Activated CD4-positive, alpha-beta T cell treated with anti-CD3 and anti-CD28 coated beads, Interleukin-2, amount 50 U/mL, for 48 hours (primary cell): ENCODE results near the gene C16orf82.

ENCODE experiments used
- DNase-seq, 2 experiments: peaks; one replicate each; pipeline ENCODE4 v3.0.0-alpha.2; 2020

The C16orf82 gene

DNA sequence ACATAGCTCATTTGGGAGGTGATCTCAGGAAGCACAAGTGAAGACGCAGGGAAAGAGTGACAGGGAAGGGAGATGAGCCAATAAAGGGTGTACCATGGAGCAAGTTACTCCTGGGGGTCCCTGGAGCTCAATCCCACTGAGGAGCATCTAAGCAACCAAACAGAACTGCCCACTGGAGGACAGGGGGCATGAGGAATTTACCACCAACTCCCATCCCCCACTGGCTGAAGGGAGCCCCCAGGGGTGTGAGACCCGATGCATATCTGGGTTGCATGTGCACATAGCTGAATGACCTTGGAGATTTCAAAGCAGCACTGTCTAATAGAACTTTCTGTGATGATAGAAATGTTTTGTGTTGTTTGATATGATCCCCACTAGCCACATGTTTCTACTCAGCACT, 29.6 kb downstream of the C16orf82 start:
- no peak for DNase-seq

DNA sequence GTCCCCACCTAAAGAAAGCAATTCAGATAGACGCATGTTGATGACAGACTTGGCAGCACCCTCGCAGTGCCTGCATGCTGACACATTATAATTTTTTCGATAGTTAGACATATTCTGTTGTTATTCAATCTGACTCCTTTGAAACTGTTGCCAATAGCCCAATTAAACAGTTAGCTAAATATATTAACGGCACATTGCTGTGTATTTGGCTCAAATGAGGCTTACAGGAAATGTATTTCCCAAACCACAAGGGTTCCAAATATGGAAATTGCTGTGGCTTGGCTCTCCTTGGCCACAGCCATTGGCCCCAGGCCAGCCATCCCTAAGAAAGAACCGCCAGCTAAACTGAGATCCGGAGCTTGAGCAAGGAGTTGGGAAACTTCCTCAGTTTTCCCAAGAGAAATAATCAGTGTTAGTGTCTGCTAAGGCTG, 31.1 kb downstream of the C16orf82 start:
- no peak for DNase-seq

DNA sequence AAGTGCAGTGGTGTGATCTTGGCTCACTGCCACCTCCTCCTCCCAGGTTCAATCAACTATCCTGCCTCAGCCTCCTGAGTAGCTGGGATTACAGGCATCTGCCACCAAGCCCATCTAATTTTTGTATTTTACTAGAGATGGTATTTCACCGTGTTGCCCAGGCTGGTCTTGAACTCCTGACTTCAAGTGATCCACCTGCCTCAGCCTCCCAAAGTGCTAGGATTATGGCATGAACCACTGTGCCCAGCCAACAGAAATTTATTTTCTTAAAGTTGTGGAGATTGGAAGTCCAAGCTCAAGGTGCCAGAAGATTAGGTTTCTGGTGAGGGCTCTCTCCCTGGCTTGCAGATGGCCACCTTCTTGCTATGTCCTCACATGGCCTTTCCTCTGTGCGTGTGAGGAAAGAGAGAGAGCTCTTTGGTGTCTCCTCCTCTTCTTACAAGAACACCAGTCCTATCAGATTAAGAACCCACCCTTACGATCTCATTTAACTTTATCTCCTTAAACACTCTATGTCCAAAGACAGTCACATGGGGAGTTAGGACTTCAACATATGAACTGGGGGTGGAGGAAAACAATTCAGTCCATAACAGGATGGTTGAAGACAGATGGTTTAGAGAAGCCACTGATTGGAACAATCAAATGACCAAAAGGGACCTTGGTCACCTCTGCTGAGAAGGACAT, 31.8 kb downstream of the C16orf82 start:
- DNase-seq = no peak

DNA sequence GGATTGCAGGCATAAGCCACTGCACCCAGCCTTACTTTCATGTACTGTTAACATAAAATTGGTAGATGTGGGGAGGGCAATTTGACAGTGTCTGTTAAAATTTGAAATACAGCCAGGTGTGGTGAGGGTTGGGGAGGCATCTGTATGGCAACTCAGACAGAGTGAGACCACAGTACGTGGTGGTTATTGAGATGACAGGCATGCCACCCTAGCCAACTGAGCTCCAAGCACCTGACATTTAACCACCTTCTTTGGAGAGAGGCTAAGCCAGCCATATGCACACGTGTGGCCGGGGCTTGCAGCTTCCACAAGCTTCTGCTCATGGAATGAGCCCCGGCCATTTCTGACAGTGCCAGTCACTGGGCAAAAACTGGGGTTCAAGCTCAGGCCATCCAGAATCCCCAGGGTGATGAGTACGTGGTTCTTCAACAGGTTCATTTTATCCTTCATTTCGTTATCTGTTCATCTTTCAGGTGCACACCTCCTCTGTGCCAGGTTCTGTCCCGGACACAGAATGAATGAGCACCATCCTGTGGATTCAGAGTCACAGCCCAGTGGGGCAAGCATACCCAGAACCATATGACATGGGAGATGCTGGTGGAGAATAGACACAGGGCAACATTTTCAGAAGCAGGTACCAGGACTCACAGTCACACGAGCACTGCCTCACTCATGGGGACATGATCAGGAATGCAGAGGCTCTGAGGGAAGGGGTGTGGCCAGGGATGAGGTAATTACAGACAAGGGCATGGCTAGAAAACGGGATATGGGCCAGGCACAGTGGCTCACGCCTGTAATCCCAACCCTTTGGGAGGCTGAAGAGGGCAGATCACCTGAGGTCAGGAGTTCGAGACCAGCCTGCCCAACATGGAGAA, 36.2 kb downstream of the C16orf82 start:
- no peak for DNase-seq

DNA sequence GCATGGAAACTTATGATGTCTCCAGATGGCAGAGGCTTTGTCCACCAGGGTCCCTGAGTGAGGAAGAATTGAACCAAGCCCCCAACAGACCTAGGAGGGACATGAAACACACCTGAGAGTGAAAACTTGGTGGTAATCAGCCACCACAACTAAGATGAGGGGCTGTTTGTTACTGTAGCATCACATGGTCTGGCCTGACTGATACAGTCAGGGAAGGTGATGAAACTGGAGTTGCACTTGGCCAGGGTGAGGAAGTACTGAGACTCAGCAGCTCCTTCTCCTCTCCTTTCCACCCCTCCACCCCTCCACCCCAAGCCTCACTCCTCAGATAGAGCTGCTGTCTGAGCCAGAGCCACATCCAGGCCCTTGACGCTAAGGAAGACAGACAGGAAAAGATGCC, 37.2 kb downstream of the C16orf82 start:
- DNase-seq = no peak

DNA sequence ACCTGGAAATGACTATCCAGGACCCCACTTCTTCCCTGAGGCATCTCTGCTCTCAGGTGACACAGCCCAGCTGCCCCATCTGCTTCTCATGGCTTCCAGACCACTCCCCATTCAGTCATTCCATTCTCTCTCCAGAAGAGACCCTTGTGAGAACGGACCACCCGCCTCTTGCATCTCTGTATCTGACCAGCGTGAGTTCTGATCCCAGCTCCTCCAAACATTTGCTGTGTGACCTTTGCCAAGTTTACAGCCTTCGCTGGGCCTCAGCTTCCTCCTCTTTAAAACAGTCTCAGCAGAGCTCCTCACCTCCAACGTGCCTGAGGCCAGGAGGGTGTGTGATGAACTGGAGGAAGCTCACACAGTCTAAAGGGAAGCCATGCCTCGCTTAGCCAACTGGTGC, 39.6 kb downstream of the C16orf82 start:
- DNase-seq = no peak

DNA sequence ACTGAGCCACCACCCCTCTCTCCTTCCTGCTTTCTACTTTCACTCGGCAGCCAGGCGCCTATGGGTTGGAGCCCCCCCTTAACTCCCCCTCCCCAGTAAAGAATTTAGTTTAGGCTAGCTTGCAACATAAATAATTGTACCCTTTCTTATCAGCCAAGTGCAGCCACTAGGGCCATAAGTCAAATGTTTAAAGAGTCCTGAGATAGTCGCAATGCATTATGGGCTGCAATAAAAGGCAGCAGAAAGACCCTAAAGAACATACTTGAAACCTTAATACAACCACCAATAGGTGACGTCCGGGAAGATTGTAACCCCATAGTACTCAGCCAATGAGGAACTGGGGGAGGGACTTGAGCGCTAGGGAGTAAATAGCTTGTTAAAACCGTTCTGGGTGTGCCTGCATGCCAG, 40.5 kb downstream of the C16orf82 start:
- no peak for DNase-seq

DNA sequence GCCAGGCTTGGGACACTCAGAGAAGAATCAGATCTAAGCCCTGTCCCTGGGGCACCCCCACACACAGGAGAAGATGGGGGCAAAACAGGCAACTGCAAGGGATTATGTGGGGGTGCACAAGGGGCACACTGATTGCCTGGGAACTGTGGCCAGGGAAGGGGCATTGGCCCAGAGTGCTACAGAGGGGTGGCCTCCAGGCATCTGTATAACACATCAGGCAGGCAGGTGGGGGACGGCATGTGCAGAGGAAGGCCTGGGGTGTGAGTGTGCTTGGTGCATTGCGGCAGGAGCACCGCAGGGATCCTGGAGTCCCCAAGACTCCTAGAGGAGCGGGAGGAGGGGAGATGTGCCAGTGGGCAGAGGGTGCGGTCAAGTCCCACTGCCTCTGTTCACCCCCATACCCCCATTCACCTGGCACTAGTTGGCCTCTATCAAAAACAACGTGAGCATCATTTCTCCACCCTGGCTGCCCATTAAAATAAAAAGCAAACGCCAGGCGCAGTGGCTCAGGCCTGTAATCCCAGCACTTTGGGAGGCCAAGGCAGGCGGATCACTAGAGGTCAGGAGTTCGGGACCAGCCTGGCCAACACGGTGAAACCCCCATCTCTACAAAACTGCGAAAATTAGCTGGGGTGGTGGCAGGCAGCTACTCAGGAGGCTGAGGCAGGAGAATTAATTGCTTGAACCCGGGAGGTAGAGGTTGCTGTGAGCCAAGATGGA, 41.5 kb downstream of the C16orf82 start:
- DNase-seq = no peak

DNA sequence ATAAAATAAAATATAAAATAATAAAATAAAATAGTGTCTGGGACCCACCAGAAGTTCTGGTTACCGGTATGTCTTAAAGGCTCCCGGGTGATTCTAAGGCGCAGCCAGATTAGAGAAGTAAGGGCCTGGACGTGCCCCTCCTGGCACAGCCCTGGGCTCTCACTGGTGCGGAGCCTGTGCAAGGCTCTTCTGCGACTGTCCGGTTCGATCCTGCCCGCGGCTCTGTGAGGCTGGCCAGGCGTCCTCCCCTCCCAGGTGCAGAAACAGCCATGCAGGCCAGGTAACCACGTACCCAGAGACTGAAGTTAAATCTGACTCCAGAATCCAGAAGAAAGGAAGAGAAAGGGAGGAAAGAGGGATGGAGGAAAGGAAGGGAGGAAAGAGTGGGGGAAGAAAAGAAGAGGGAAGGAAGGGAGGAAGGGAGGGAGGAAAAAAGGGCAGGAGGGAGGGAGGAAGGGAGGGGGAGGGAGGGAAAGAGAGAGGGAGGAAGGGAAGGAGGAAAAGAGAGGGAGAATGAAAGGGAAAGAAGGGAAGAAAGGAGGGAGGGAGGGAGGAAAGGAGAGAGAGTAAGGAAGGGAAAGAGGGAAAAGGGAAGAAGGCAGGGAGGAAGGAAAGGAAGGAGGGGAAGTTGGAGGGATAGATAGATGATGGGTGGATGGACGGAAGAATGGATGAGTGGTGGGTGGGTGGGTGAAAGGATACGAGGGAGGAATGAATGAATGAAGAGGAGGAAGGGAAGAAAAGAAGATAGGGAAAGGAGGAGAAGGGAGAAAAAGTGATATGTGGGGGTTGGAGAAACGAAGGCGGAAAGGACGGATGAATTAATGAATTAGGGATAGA, 42.3 kb downstream of the C16orf82 start:
- no peak for DNase-seq

DNA sequence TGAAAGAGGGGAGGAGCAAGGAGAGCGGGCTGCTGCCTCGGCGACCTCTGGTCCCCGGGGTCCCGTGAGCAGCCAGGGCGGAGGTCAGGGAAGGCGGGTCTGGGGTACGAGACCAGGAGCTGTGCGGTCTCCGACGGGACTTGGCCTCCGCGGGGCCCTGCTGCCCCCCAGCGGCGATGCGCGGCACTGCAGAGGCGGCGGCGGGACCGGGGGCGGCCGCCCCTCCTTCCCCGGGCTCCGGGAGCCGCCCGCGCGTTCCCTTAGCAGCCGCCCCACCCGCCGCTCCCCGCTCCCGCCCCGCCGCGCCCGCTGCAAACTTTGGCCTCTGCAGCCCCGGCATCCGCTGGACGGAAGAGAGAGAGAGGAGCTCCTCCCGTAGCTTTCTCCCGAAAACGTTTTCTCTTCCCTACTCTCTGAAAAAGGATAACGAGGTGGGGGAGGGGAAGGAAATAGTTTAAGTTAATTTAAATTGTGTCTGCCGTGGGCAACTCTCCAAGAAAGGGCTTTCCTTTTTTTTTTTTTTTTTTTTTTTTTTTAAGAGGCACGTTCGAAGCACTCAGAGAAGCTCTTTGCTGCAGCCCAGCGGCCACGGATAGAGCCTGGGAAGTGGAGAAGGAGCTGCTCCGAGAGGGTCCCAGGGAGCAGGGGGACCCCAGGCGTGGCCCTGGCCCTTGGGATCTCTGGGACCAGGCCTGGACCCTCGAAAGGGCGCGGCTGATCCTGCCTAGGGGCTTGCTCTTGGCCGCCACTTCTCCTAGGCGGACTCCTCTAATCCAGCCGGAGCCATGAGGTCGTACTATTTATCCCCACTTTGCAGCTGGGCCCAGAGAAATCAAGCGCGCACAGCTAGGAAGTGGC, 43.2 kb downstream of the C16orf82 start:
- peak; percentile 84 to 86 for DNase-seq

DNA sequence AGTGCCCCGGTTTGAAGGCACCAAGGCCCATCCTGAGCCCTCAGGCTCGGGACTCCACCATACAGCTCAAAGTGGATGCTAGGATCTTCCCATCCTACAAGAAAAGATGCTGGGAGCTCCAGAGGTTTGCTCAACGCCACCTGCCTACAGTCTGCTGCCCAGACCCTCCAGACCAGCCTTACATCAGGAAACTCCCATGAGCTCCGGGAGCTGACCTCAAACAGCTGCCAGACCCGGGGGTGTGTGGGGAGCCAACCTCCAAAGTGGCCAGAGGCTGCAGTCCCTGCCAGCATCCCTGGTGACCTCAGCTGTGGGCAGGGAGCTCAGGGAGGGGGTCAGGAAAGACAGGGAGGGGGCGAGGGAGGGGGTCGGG, 43.8 kb downstream of the C16orf82 start:
- no peak for DNase-seq

DNA sequence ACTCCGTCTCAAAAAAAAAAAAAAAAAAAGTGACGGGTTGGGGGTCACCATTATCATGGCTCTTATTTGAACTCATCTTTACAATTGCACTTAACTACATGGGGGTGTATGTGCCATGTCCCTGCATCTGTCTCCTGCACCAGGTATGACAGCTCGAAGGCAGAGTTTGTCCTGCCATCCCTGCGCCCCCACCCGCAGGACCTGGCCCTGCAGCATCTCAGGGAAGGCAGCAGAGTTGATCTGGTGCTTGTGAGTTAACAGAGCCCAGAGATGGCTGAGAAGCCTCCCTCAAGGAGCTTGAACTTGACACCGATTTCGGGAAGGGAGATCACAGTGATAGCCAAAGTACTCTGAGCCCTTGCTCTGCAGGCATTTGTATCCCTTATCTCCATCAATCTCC, 44.8 kb downstream of the C16orf82 start:
- no peak for DNase-seq

DNA sequence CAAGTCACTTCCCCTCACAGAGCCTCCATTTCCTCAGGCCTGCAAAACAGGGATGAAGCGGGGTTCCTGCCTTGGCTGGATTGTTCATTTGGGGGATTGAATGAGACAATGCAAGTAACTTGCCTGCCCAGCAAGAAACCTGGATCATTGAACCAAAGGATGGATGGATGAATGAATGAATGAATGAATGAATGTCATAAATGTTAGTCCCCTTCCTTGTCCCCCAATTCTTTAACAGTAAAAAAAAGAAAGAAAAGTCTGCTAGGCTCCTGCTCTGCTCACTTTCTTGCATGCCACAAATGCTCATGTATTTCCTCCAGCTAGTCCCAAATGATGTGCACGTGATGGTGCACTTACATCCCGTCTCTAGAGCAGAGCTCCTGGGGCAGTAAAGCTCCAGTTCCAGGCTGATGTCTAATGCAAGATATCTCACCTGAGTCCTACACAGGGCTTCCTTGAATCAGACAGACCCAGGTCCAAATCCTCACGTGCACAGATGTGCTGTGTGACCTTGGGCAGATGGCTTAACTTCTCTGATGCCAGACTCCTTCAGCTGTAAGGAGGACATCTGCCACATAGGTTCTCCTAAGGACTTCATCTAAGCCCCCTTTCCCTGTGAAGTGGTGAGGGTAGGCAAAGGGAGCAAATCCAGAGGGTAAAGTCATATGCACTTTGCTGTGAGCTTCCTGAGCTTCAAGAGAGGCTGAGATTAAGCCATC, 45.5 kb downstream of the C16orf82 start:
- no peak for DNase-seq

DNA sequence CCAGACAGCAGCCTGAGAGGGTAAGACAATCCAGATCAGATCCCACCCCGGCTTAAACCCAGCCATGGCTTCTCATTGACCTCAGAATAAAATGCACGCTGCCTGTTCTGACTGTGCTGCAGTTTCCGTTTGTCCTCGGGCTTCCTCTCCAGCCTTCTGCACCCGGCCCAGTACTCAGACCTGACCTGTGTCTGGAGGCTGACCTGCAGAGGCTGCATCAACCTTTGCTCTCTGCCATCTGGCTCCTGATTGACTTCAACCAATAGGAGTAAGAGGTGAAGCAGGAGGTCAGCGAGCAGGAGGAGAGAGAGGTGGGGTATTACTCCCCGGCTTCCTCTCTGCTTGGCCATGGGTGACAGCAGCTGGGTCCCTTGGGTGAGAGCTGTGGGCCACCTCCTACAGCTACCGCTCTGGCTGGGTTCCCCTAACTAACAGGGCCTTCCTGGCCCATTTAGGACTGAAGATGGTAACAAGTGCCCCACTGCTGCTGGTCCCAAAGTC, 46.7 kb downstream of the C16orf82 start:
- no peak for DNase-seq

DNA sequence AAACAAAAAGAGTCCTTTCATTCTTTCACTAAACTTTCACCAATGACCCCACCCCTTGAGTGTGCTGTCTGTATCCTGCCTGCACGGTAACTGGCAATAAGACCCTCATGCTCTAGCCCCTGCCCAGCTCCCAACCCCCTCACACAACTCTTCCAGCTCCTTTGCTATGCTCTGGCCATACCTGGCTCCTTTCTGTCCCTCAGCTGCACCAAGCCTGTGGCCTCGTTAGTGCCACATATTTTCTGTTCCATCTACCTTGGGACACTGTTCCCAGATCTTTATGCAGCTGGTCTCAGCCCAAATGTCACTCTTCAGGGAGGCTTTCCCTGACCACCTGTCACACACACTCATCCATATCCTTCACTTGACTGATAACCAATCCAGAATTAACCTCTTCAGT, 47.3 kb downstream of the C16orf82 start:
- DNase-seq = no peak

DNA sequence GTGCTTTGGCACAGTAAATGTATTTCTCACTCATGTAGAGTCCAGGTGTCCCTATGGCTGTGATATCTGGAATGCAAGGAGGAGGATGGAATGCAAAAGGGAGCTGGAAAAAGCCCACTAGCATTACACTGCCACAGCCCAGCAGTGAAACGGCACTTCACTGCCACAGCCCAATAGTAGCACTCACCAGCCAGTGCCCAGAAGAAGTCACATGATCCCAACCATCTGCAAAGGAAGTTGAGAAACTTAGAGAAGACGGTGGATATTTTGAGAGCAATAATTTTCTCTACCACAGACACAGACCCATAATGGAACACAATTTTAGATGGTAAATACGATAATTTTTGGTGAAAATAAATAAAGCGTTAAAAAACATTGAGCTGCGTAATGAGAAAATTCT, 51.8 kb downstream of the C16orf82 start:
- DNase-seq = no peak
